RPMI7951 (cell line): ENCODE data around the gene FMR1. TPM values are rescaled to one million over a fixed set of nuclear protein-coding genes. Genes with fewer than 3 reads are reported as not detected.

Experiments
- total RNA-seq: library from RNA; depleted of rRNA; stranded (reverse); fragments of >200 nt; shearing (Covaris generic); gene quantifications from 2 replicates; pipeline ENCODE4 v1.2.3, GENCODE V29; 2014; rRNA removed

The FMR1 gene
- total RNA-seq, 1 experiment from 2014 or later, result 23.1 TPM

Other genes with a start within 250 kb of the FMR1 start
- gene FMR1NB, start 69.4 kb downstream of the FMR1 start, total RNA-seq, result not detected in 2 replicates